HFFc6 (cell line): ENCODE data around the gene PRKCE. TPM values are rescaled to one million over a fixed set of nuclear protein-coding genes. Genes with fewer than 3 reads are reported as not detected.

Experiments used
- DNase-seq: peaks from one replicate; pipeline ENCODE4 v3.0.0-alpha.2; 2018
- H3K27ac Mint-ChIP-seq: 2 replicates; pipeline ENCODE4 v1.8.0; 2020; ENCODE audit warnings: mild to moderate bottlenecking, mixed read lengths
- H3K27me3 Mint-ChIP-seq: 2 replicates; pipeline ENCODE4 v1.8.0; 2021; ENCODE audit warnings: mild to moderate bottlenecking, moderate library complexity, mixed read lengths; ENCODE audit not compliant: insufficient read depth
- H3K36me3 Mint-ChIP-seq: 2 replicates; pipeline ENCODE4 v1.8.0; 2021; ENCODE audit warnings: low read depth, mixed read lengths
- H3K4me1 Mint-ChIP-seq: 2 replicates; pipeline ENCODE4 v1.8.0; 2020; ENCODE audit warnings: low read depth, mixed read lengths
- H3K4me3 Mint-ChIP-seq: 2 replicates; pipeline ENCODE4 v1.8.0; 2020; ENCODE audit warnings: mild to moderate bottlenecking, moderate library complexity, mixed read lengths
- H3K9me3 Mint-ChIP-seq: 2 replicates; pipeline ENCODE4 v1.8.0; 2020; ENCODE audit warnings: mild to moderate bottlenecking, mixed read lengths
- total RNA-seq, 6 experiments: library from RNA; stranded (reverse); fragmentation: NEBNext Ultra II Directional; extraction: Animal tissue kit (Norgen Biotek cat#: 25700); gene quantifications; 2 replicates in 1 of 6; 3 replicates in 5 of 6; pipeline ENCODE4 v1.2.3, GENCODE V29; 2021
- TF ChIP-seq, protein P1 (sequence below): fragments of 200-600 bp; sonication (generic); IDR thresholded peaks from 2 replicates; pipeline ENCODE4 v1.5.0; 2021; ENCODE audit warnings: antibody characterized with exemption, mild to moderate bottlenecking

Gene PRKCE
- total RNA-seq, 6 experiments from 2014 or later: 10.8 to 13.7 (median 12.0) TPM

DNA sequence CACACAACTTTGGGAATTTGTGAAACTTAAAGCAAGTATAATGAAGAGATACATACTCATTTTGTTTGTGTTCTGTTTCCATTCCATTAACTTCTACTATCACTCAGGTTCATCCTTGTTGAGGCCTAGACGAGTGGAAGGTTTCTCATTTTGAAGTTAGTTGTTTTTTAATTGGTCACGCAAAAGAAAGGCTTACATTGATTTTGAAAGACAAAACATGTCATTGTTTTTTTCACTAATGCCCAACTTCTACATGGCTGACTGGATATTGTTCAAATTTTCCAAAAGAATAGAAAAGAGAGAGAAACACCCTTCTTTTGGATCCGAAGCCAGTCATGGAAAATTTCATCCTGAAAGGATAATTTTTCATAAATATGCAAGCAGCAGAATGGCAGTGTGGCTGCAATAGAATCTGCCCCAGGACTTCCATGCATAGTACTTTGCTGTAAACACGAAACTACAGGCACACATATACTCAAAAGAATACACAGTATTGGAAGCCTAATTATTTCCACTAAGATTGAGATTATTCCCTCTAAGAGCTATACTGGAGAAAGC is 27.4 kb downstream of the PRKCE start:
- no peaks in the 10 kb centered on the region for H3K36me3 Mint-ChIP-seq
- no peak for DNase-seq
- H3K4me3 Mint-ChIP-seq: no peak overlapping the region
- H3K27me3 Mint-ChIP-seq: no peaks in the 10 kb centered on the region
- H3K9me3 Mint-ChIP-seq: no peaks in the 10 kb centered on the region
- TF ChIP-seq, protein P1, sequence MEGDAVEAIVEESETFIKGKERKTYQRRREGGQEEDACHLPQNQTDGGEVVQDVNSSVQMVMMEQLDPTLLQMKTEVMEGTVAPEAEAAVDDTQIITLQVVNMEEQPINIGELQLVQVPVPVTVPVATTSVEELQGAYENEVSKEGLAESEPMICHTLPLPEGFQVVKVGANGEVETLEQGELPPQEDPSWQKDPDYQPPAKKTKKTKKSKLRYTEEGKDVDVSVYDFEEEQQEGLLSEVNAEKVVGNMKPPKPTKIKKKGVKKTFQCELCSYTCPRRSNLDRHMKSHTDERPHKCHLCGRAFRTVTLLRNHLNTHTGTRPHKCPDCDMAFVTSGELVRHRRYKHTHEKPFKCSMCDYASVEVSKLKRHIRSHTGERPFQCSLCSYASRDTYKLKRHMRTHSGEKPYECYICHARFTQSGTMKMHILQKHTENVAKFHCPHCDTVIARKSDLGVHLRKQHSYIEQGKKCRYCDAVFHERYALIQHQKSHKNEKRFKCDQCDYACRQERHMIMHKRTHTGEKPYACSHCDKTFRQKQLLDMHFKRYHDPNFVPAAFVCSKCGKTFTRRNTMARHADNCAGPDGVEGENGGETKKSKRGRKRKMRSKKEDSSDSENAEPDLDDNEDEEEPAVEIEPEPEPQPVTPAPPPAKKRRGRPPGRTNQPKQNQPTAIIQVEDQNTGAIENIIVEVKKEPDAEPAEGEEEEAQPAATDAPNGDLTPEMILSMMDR: no peak
- no peak overlapping the region for H3K27ac Mint-ChIP-seq
- peaks cover 48% of the 10 kb centered on the region for H3K4me1 Mint-ChIP-seq

DNA sequence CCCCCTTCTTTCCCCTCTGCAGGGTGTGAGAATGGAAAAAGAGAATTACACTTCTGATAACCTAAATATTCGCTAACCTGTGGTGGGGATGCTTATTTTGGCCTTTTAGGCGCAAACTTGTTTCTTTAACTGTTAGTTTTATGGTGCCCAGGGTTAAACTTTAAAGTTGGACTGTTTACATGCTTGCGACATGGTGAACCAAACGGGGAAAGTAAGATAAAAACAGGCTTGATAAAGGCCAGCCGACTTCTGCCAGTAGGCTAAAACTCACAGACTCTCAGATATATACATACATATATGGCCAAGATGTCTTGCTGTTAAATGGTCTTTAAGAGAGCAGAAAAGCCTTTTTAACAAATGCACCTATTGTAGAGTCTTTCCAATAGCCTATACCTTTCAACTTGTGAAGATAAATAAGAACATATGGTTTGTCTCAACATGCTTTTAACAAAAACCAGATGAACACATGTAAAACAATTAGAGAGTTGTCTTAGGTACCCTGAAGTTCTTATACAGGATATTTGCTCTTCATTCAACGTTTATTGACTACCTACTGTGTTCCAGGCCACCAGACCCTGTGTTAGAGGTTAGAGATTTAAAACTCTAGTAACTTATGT is 29.0 kb downstream of the PRKCE start:
- no peaks in the 10 kb centered on the region for H3K9me3 Mint-ChIP-seq
- no peak overlapping the region for H3K27ac Mint-ChIP-seq

DNA sequence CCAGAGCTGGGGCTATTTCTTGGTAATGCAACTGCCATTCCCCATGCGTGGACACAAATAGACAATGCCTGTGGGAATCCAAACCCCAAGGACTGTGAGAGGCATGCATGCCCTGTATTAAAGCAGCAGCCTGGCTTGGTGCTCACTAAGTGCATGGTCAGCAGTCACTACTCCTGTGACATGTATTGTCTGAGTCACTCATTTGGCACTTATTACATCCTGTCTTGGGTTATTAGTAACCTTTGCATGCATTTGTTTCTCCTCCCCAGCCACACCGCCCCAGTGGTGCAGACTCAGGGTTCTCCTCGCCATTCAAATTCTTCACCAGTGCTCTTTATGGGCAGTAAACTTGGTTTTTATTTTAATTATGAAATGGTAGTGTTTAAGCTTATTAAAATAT is 30.2 kb downstream of the PRKCE start:
- TF ChIP-seq, protein P1: no peak
- Mint-ChIP-seq H3K36me3 (no peaks in the 10 kb centered on the region), H3K4me3 (peak overlapping the region; percentile 57), H3K27ac (peak overlapping the region; percentile 78), H3K27me3 (no peaks in the 10 kb centered on the region), H3K4me1 (peaks cover 30% of the 10 kb centered on the region), H3K9me3 (no peaks in the 10 kb centered on the region)
- DNase-seq: peak; percentile 90

More for the DNA sequence above, 29.0 kb downstream of the PRKCE start:
- Mint-ChIP-seq H3K36me3 (no peaks in the 10 kb centered on the region), H3K4me1 (peaks cover 36% of the 10 kb centered on the region), H3K27me3 (no peaks in the 10 kb centered on the region), H3K4me3 (no peak overlapping the region)
- no peak for DNase-seq
- TF ChIP-seq, protein P1: no peak

DNA sequence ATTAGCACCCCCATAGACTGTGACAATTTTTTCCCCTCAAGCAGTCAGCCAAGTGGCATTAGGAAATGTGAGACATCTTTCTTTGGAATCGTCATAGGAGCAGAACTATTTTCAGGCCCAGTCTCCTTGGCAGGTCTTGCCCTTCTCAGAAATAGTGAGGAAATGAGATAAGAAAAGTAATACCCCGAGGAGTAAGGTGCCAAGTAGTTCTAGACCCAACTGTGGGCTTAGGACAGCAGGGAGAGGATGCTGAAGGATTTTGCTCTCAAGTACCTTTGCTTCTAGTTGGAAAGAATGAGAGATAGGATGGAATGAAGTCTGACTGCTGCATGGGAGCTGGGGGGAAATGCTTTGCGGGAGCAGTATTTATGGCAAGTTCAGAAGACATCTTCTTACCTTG is 31.8 kb downstream of the PRKCE start:
- no peaks in the 10 kb centered on the region for H3K9me3 Mint-ChIP-seq
- H3K27ac Mint-ChIP-seq: no peak overlapping the region
- no peaks in the 10 kb centered on the region for H3K27me3 Mint-ChIP-seq
- DNase-seq: no peak
- peaks cover 33% of the 10 kb centered on the region for H3K4me1 Mint-ChIP-seq
- H3K4me3 Mint-ChIP-seq: no peak overlapping the region; the same call in 1 of the 2 replicates
- H3K36me3 Mint-ChIP-seq: no peaks in the 10 kb centered on the region
- TF ChIP-seq, protein P1: no peak

DNA sequence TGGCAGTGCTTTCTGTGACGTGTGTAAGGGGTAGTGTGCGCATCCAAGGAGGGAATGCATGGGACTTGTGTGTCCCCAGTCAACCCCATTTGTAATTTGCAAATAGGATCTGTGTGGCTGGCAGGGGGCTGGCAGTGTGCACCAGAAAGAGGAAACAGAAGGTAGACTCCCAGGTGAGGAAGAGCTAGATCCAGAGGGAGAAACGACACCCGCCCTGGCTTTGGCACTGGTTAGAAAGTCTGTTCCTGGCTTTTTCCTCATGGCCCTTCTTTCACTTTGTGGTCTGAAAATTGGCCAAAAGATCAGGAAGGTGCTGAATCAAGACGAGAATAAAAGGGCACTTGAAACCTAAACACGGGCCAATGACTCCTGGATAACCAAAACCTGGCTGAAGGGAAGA is 33.3 kb downstream of the PRKCE start:
- H3K27ac Mint-ChIP-seq: no peak overlapping the region
- DNase-seq: no peak
- no peaks in the 10 kb centered on the region for H3K9me3 Mint-ChIP-seq
- H3K4me3 Mint-ChIP-seq: no peak overlapping the region
- H3K4me1 Mint-ChIP-seq: peaks cover 41% of the 10 kb centered on the region
- TF ChIP-seq, protein P1: no peak
- no peaks in the 10 kb centered on the region for H3K36me3 Mint-ChIP-seq
- no peaks in the 10 kb centered on the region for H3K27me3 Mint-ChIP-seq
